ENCODE results near the gene CHI3L1.

Gene CHI3L1

GRCh38 chr1:203149188-203149840, 37.2 kb downstream of the CHI3L1 start:
- DNase-seq, result no peak

GRCh38 chr1:203148579-203148978, 37.9 kb downstream of the CHI3L1 start:
- no peak for DNase-seq

DNA sequence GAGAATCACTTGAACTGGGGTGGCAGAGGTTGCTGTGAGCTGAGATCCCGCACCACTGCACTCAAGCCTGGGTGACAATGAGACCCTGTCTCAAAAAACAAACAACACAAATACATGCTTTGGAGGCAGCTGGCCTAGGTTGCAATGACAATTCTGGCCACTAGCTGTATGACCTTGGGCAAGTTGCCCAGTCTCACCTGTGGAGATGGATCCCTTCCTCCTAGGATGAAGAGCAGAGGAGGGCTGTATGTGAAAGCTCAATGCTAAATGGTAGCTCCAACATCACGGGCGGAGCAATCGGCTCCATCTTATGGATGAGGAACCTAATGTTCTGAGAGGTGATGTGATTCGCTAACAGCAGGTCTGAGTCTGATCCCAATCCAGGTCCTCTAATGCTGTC, 38.4 kb downstream of the CHI3L1 start:
- DNase-seq, result no peak

GRCh38 chr1:203147376-203147775, 39.1 kb downstream of the CHI3L1 start:
- DNase-seq, result no peak

GRCh38 chr1:203146537-203146936, 40.0 kb downstream of the CHI3L1 start:
- DNase-seq, result no peak

DNA sequence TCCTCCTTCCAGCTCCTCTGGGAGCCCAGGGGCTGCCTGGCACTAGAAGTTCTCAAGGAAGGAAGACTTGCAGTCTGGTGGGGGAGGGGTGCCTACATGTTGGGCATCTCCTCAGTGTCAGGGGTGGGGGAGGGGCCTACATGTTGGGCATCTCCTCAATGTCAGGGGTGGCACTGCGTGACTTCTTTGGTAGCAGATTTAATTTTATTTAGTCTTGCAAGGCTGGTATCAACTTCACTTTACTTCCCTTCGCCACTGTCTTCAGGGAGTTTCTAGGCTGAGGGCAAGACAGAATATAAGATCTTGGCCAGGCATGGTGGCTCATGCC, 40.5 kb downstream of the CHI3L1 start:
- no peak for DNase-seq

- DNase-seq, result no peak
Measured at GRCh38 chr1:203145321-203146041, 41.0 kb downstream of the CHI3L1 start.

DNA sequence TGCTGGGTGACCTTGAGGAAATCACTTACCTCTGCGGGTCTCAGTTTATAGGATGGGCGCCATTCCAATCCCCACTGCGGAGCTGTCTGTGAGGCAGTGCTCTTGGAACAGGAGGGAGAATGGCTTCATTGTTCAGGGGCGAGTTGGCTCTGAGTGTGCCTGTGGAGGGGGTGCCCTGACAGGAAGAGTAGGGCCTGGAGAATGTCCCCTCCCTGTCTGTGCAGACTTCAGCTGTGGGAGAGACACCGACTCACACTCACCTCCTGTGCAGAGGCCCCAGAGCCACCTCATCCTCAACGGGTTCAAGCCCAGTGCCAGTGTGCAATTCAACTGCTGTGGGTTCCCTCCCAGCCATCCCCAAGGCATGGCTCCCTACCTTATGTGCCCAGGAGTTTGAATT, 41.8 kb downstream of the CHI3L1 start:
- no peak for DNase-seq

DNA sequence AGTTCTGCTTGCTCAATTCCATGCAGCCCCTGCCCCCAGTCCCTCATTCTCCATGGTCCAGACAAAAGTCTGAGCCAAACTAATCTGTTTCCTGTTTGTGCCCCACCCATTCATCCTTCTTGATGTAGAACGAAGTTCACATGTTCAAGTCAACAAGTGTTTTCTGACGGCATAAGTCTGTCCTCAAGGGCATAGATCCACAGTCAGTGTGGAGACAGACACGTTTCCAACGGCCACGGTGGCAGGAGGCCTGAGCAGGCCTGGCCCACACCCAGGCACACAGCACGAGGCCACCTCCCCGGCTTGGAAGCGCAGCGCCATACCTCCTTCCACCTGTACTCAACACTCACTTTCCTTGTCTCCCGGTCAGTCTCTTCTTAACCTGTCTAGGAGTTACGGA, 42.9 kb downstream of the CHI3L1 start:
- no peak for DNase-seq

DNA sequence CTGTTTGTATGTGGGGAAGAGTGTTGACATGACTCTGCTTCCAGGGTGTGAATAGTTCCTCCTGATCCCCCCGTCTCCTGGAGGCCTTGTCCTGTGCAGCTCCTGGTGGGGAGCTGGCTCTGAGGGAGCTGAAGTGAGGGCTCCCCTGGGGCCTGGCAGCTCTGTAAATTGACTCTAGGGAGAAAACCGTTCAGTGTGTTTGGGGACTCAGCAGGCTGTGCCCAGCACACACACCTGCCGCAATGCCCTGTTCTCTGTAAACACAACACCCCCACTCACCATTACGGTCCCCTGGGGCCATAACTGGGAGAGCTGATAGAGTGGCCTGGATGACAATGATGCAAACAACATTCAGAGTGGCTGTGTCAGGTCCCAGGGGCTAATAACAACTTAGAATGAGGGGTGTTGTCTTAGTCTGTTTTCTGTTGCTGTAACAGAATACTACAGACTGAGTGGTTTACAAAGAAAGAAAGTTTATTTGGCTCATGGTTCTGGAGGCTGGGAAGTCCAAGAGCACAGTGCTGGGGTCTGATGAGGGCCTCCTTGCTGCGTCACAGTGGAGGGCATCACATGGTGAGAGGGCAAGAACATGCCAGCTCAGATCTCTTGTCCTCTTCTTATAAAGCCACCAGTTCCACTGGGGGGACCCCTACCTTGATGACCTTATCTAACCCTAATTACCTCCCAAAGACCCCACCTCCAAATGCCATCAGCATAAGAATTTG, 43.7 kb downstream of the CHI3L1 start:
- DNase-seq, result no peak

GRCh38 chr1:203142124-203142523, 44.4 kb downstream of the CHI3L1 start:
- DNase-seq, result no peak

DNA sequence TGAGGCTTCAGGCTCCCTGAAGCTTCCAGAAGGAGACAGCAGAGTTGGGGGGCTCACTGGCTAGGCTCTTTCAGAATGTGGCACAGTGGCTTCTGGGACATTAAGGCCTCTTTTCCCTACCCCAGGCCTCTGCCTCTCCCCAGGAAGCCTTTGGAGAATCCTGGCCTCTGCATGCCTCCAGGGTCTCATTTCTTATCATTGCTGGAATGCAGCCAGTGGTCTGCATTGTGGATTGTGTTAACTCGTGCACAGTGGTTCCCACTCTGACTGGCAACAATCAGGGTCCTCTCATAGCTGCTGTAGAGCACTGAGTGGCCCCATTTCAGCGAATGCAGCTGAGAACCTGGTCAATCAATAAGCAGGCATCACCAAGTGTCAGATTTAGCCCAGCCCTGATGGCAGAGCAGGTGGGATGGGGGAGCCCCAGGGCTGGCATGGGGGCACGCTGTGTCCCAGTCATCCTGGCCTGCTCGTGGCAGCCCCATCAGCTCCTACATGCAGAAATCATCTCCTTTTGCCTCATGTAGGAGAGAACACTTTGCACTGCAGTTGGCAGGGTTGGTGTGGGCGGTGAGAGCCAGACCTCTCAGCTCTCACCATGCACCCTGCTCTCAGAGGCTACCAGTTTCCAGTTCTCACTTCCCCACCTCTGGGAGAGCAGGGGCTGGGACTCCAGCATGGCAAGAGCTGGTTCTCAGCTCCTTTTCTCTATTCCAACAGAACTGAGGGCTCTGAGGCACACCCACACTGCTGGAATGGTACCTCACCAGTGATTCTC, 45.6 kb downstream of the CHI3L1 start:
- no peak for DNase-seq

- no peak for DNase-seq
Measured at GRCh38 chr1:203139976-203140475, 46.5 kb downstream of the CHI3L1 start.

GRCh38 chr1:203138066-203138465, 48.4 kb downstream of the CHI3L1 start:
- DNase-seq, result no peak

- no peak for DNase-seq
Measured at GRCh38 chr1:203137324-203137723, 49.2 kb downstream of the CHI3L1 start.

DNA sequence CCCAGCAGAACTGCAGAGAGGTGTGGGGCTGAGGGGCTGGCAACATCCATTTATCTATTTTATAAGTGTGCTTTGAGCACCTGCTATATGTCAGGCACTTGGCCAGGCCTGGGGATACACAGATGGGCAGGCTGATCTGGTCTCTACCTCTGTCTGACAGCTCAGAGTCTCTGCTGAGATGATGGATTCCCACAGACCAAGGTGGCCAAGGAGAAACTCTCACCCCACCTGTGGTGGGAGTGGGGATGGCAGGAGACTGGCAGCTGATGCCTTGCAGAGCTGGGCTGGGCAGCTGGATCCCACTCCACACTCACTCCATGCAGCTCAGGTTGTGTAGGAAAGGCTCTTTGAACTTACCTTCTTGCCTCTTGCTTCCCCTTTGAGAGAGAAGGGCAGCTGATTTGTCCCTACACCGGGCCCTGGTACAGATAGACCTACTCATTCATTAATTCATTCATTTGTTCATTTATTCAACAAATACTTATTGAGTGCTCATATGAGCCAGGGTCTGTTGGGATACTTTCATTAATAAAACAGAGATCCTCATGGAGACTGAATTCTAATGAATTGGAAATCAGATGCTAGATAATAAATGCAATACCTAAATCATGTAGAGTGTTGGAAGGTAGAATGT, 50.0 kb downstream of the CHI3L1 start:
- DNase-seq, result no peak

- no peak for DNase-seq
Measured at GRCh38 chr1:203135636-203136305, 50.7 kb downstream of the CHI3L1 start.

DNA sequence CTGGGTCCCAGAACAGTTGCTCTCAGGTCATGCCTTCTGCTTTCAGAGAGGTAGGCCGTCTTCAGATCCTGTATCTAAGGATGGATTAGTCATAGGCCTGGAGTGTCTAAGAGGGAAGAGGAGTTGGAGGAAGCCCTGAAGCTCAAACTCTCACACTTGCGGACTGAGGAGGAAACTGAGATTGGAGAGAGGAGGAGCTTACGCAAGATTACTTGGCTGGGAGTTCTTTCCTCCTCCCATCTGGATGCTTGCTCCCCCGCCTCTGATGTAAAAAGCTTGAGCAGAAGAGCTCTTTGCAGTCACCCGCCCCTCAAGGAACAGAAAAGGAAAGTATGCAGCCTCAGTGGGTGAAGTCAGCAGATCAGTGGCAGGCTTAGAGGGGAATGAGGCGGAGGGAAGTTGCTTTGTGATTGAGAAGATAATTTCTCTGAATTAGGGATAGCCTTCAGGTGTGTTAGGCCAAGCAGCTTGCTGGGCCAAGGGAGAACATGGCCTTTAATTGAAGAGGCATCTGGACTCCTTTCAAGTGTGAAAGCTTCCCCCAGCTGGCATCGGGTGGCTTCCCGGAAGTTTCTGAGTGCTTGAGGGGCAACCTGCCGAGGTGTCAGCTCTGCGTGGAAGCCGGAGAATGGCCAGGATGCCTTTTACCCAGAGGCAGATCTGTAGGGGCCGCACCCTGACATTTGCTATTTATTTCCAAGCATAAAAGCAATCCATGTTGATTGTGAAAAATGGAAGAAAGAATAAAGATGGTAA, 52.4 kb downstream of the CHI3L1 start:
- no peak for DNase-seq

GRCh38 chr1:203131548-203132200, 54.8 kb downstream of the CHI3L1 start:
- DNase-seq, result no peak

DNA sequence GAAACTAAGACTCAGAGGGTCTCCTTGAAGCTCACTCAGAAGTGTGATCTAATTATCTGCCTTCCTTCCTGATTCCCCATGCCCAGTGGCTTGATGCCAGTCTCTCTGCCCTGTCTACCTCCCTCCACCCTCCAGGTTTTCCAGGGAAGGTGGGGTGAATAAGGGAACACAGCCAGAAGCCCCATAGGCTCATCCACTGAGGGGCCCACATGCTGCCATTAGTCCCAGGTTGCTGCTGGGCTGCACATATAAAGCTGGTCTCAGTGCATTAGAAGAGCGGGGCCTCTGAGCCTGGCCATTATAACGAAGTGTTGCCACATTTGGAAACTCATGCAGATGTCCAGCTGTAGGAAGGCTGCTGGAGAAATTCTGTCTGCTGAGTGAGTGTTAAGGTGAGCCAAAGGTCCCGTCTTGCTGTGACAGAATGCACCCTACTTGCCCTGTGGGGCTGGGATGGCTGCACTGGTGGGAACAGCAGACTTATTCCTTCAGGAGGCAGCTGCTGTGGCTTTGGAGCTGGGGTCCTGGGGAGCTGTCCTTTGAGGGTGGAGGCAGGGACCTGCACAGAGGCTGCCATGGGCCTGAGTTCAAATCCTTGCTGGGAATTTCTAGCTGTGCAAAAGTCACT, 56.0 kb downstream of the CHI3L1 start:
- no peak for DNase-seq

All from activated CD4-positive, alpha-beta T cell treated with anti-CD3 and anti-CD28 coated beads for 48 hours (primary cell).